ENCODE data around the gene ETV6. TPM values are rescaled to one million over a fixed set of nuclear protein-coding genes. Genes with fewer than 3 reads are reported as not detected.

Gene ETV6
- total and polyA plus RNA-seq, 2 of the 8 experiments (the other 6 are each of a cell fraction or from before 2014, with no cell fraction given) = 5.5 to 23.9 TPM

GRCh38 chr12:11694528-11694927 is 45.1 kb downstream of the ETV6 start (continued):
- TF ChIP-seq BACH1 (IDR thresholded peaks at IDR 0.05; ENCODE audit: low read length) = no peak

Data from H1 (cell line).